ENCODE data around the gene NIPSNAP2. TPM values are rescaled to one million over a fixed set of nuclear protein-coding genes. Genes with fewer than 3 reads are reported as not detected.

Gene NIPSNAP2
- 45.6 and 47.7 TPM in 2 replicates for polyA plus RNA-seq

GRCh38 chr7:55964261-55965099 is at the start of gene NIPSNAP2:
Gene NIPSNAP2, plus strand, starts transcription at chr7:55964585. Its CDS starts 25 bp downstream, at chr7:55964610.

GRCh38 chr7:55951637-55952351 is 12.6 kb upstream of the NIPSNAP2 start, which contains the start of gene MRPS17:
Gene MRPS17, plus strand, starts transcription at chr7:55951877. Its CDS starts 1,319 bp downstream, at chr7:55953196.

Other genes starting within 250 kb of the NIPSNAP2 start
- gene SEPTIN14, start 101.8 kb upstream of the NIPSNAP2 start, polyA plus RNA-seq: not detected in 2 replicates
- gene ZNF713, start 77.1 kb upstream of the NIPSNAP2 start, polyA plus RNA-seq: 0.34 and 1.2 TPM in 2 replicates
- 80.3 and 85.6 TPM in 2 replicates for gene MRPS17, start 12.7 kb upstream of the NIPSNAP2 start, polyA plus RNA-seq
- 3.2 and 5.8 TPM in 2 replicates for gene PSPH, start 86.9 kb downstream of the NIPSNAP2 start, polyA plus RNA-seq
- gene CCT6A, start 87.2 kb downstream of the NIPSNAP2 start, polyA plus RNA-seq: 192 and 216 TPM in 2 replicates
- 40.1 and 48.1 TPM in 2 replicates for gene SUMF2, start 99.7 kb downstream of the NIPSNAP2 start, polyA plus RNA-seq
- gene PHKG1, start 128.4 kb downstream of the NIPSNAP2 start, polyA plus RNA-seq: 4.0 and 4.3 TPM in 2 replicates
- gene CHCHD2, start 141.9 kb downstream of the NIPSNAP2 start, polyA plus RNA-seq: 338 and 445 TPM in 2 replicates
- 3.0 TPM in 1 of 2 replicates, not detected in the other for gene NUPR2, start 151.8 kb downstream of the NIPSNAP2 start, polyA plus RNA-seq

Measured in Purkinje cell (primary cell).